HG03066 (cell line): Measurements from ENCODE around the gene ACTBL2.

Source experiments
- ATAC-seq: cut with Tn5 transposase; IDR thresholded peaks from one replicate; pipeline ENCODE4 v1.9.1; 2021; ENCODE audit warnings: low read depth; ENCODE audit not compliant: unreplicated experiment

The ACTBL2 gene

GRCh38 chr5:57450991-57451876, 31.4 kb downstream of the ACTBL2 start:
- no peak for ATAC-seq

DNA sequence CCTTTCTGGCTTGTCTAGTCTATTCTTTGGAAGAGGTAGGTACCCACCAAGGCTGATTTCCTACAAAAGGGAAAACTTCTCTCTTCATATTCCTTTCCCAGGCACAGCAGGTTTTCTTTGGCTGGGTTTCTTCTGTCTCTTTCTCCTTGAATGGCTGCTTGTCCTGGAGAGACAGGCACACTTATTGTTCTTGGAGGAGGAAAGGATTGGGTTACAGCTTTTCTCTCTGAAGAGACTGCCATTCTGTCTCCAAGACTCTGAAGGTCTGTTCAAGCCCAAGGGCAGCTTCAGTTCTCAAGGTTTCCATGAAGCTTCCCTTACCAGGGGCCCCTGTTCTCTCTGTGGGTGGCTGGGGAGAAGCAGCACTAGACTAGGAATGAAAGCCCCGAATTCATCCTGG, 33.9 kb downstream of the ACTBL2 start:
- no peak for ATAC-seq

DNA sequence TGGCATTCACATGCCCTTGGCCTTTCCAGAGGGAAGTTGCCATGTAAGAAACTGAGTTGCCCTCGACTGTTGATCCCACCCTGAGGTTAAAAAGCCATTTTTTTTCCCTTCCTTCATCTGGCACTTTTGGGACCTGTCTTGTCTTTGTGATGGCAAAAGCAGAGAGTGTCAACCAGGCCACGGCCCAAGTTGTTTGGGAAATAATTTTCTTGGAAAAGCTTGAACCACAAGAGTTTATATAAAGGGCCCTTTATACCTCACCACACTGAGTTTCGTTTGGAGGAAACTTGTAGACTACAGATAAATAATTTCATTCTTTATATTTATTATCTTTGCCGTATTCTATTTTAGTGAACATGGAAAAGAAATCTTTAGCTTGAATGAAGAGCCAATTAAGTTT, 34.3 kb downstream of the ACTBL2 start:
- no peak for ATAC-seq

DNA sequence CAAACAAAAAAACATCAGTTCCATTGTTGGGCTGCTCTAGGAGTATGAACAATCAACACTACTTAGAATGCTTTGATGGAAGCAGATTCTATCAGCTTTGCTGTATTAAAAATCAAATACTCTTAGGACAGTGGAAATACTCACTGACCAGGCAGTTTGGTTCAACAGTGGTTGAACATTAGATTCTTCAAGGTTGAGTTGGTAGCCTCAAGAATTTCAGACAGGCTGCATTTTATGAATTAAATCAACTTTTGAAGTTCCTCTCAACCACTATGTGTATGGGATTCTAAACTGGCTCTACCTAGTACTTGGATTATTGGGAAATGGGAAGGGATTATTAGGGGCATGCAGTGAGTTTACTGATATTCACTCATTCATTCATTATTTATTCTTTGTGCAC, 35.0 kb downstream of the ACTBL2 start:
- ATAC-seq: no peak

DNA sequence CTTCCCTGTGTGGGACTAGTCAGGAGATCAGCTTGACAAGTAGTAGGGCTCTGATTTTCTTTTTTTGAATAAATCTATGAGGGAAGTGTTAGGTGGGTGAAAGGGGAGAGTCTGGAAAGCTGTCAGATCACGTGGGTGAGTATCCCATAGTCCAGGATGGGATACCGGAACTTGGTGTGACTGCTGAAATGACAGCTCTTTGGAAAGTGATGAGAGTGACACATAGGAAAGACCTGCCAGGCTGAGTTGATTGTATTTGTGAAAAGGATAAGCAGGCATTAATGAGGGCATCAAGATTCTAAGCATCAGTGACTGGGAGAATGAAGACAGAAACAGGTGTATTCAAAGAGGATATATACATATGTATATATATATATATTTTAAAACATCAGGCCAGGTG, 35.6 kb downstream of the ACTBL2 start:
- no peak for ATAC-seq

DNA sequence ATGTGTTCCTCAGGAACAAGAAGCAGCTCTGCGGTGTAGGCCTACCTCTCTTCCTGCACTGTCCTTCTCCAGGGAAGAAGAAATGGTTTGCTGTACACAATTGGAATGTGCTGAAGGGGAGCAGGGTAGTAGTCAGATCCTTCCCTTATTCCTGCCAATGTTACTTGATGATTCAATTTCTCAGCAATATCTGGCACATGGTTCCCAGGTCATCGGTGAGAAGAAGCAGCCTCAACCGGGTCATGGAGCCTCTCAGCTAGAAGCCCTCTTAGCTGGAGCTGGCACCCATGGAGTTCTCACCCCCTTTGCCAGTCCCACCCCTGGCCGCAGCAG, 36.9 kb downstream of the ACTBL2 start:
- ATAC-seq: no peak

DNA sequence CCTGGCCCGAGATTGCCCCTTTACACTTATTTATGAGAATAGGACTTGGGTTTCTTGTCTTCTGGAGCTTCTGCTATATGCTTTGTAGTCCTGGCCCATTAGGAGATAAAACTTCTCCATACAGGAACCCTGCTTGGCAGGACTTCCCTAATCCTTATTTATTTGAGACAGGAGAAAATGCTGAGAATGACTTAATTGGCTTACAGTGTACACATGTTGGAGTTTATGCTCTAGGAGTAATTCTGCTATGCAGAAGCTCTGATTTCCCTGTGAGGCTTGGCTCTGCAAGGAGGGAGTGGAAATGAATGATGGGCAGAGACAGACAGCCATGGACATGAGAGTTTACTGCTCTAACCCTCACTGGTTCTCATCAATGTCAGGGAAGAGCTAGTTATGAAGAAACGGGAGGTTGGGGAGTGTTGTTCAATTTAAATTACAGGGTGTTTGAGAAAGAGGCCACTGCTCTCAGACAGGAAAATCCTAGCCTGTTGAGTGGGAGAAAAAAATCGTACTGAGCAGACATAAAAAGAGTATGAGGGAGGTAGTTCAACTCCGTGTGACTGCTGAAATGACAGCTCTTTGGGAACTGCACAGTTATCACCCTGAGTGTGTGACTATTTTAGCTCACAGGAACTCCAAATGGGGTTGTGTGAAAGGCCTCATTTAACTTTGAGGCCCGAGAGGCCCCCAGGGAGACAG, 37.5 kb downstream of the ACTBL2 start:
- no peak for ATAC-seq

- ATAC-seq: no peak
Measured at GRCh38 chr5:57442080-57442839, 40.4 kb downstream of the ACTBL2 start.

GRCh38 chr5:57441557-57441956, 41.1 kb downstream of the ACTBL2 start:
- no peak for ATAC-seq

DNA sequence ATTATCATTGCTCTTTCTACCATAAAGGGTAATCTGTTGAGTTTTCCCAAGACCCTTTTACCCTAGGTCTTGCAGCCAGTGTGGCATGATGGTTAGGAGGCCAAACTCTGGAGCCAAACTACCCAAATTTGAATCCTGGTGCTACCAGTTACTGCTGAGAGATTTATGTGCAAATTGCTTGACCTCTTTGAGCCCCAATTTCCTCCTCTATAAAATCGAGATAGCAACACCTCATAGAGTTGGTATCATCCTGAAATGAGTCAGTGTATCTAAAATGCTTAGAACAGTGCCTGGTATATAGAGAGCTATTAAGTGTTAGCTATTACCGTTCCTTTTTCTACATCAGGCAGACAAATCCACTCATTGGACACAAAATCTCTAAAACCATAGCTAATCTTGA, 43.0 kb downstream of the ACTBL2 start:
- ATAC-seq: no peak

GRCh38 chr5:57437976-57438805, 44.4 kb downstream of the ACTBL2 start:
- no peak for ATAC-seq

- ATAC-seq: no peak
Measured at GRCh38 chr5:57436586-57436985, 46.0 kb downstream of the ACTBL2 start.

DNA sequence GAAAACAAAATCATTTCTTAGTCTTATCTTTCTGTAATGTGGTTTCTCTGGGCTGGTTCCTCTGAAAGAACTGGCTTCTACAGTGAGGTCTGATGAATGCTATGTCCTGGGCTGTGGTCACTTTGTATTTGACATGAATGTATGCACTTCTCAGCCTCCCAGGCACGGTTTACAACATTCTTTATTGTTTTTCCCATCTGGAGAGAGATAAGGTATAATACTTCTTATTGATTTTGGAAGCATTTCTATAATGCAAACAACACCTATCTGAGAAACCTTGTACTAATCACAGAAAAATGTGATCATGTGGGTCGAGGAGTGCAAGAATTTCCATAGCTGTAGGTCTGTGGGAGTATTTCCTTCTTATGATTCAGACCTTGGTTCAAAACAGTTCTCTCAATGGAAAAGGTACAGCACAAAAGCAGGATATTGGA, 46.9 kb downstream of the ACTBL2 start:
- no peak for ATAC-seq

DNA sequence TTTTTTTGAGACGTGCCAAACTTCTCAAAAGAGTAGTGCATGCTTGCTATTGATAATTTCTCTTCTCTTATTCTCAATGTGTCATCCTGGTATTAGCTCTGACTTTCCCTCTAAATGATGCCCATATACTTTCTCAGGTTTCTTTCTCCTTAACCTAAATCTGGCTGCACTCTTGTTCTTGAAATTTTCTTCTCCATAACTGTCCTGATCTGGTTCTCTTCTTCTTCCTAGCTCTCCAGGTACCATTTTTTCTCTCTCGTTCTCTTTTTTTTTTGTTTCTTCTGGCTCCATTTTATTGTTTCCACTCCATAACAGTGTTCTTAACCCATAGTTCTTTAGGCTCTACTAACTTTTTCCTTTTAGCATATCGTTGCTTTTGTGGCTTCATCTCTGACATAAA, 47.9 kb downstream of the ACTBL2 start:
- ATAC-seq: no peak

DNA sequence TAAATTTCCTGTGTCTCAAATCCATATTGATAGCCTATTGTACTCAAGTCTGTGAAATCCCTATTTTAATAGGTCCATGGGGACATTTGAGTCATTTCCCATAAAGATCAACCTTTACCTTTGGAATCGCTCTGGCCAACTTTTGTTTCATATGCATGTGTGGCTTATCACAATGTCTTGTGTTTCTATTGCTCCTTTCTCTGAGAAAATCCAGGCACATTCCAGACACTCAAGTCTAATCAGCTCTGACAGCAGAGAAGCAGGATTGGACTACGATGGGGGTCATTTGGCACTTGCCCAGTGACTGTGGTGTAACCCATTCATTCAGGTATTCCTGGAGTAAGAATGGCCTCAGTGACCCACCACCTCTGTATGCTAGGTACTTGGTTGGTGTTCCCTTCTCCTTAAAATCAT, 48.4 kb downstream of the ACTBL2 start:
- no peak for ATAC-seq

DNA sequence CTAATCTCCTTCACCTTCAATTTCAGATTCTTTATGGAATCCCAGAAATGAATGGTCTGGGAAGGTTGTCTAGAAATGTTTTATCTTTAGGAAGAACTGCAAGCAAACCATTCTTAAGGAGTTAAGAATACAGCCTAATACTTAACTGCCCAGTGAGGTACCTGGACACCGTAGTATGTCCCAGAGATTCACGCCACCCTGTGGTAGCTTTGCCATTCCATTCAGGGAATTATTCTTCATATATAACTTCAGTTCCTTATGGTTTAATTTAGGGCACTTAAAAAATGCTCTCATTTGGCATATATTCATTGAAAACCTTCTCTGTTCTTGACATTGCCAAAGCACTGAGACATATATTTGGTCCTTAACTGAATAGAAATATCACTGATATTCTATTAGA, 49.7 kb downstream of the ACTBL2 start:
- ATAC-seq: no peak

DNA sequence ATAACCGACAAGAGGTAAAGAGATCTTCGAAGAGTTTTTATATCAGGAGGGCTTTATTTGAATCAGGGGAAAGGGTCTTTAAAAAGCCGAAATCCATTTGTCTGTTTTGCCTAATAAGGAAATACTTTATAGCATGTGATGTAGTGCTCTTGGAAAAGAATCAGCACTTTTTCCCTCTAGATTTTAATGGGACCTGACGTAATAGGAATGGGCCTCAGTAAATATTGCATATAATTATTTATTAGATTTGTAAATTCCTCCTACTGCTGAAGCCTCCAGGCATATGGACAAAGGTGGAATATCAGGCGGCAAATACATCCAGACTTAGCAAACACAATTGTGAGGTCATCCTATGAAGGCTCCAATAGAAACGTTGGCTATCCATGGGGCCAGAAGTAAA, 50.9 kb downstream of the ACTBL2 start:
- ATAC-seq: no peak
